SKM-1 treated with dmso at 0.1 percent for 144 hours (cell line): ENCODE measurements around the gene PTPRE.
A peak's percentile ranks its signal among the peaks of the same experiment; 100 is the strongest.

ENCODE experiments used
- DNase-seq: peaks from one replicate; lab custom pipeline; 2025; ENCODE audit not compliant: unreplicated experiment; lab: John Stamatoyannopoulos, UW

The PTPRE gene

DNA sequence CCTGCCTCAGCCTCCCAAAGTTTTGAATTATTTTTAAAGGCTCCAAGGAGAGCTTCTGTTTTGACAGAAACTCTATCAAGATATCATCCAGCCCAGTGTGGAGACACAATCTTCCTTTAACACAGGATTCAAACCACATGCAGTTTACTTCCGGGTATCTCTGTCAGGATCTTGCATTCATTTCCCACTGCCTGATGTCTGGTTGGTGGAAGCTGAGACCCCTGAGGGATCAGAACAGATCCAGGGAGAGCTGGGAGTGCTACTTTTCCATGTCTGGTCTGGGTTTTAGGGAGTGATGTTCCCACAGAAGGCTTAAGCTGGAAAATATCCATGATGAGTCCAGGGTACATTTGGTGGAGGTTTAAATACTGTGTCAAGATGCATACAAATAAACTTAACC lies 16.7 kb downstream of the PTPRE start:
- no peak for DNase-seq

DNA sequence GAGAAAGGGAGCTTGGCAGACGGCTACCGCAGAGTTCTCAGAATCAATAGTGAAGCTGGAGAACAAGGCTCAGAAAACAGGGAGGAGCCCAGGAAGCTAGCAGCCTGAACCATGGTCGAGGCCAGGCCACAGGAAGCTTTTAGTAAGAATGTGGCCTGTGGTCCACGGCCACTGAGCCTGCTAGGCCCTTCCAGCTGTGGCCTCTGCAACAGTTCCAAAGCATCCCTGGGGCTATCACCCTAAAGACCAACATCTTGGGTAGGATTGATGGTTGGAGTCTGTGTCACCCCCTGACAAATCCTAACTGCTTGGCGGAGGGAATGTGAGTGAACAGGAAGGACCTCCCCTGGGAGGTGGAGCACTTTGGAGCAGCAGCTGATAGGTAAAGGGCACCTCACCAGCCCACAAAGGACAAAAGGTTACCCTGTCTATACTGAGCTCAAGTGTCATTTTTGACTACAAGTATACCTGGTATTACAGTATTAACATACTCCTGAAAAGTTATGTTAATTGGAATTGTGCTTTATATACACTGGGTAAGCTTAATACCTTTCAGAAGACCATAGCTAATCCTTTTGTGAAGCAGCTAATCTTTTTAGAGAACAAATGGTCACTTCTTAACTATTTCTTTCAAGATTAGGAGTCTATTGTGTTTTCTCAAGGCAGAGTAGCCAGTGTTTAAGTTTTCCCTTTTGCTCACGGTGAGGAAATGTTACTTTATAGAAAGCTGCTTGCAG lies 18.7 kb downstream of the PTPRE start:
- DNase-seq = peak; percentile 7

DNA sequence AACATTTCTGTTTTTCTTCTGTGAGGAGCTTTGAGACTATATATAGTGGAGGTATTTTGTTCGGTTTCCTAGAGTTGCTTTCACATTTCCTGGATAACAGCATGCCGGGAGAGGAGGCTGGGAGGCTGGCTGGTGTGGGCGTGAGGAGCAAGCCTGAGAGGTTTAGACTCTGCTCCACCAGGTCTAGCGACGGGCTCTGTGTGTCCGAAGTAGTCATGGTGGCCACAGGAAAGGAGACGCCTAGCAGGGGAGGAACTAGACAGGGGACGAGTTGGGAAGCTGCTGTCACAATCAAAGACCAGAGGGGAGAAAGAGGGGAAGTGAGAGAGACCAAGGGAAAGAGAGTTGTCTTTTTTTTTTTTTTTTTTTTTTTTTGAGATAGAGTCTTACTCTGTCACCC lies 19.6 kb downstream of the PTPRE start:
- peak; percentile 80 for DNase-seq

DNA sequence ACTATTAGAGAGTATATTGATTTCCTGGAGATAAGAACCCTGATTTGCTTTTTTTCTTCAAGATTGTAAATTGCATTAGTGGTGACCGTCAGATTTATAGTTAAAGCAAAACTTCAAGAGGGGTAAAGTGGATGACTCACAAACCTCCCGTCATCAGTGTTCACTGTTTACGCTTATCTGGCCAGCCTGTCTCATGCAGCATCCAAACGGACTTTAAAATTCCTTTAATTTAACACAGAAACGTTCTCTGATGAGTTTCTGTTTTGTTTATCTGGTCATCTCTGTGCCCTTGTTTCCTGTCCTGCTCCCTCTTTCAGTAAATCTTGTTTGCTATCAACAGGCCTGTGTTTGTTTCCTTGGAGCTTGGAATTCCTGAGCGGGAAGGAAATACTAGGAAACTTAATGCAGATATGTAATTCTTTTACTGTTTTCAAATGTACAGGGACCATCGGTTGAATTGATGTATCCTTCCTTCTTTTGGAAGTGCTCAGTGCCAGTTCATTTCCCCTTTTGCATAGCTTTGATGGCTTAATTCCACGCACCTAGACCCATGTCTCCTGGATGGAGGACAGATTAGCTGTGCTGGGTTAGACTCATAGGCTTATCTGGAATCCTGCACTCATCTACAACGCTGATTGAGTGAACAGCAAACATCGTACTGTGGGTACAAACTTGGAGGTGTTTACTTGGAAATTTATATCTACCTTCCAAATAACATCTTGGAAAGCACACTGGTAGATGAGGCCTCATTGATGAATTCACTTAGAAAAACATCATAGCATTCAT lies 21.3 kb downstream of the PTPRE start:
- no peak for DNase-seq

DNA sequence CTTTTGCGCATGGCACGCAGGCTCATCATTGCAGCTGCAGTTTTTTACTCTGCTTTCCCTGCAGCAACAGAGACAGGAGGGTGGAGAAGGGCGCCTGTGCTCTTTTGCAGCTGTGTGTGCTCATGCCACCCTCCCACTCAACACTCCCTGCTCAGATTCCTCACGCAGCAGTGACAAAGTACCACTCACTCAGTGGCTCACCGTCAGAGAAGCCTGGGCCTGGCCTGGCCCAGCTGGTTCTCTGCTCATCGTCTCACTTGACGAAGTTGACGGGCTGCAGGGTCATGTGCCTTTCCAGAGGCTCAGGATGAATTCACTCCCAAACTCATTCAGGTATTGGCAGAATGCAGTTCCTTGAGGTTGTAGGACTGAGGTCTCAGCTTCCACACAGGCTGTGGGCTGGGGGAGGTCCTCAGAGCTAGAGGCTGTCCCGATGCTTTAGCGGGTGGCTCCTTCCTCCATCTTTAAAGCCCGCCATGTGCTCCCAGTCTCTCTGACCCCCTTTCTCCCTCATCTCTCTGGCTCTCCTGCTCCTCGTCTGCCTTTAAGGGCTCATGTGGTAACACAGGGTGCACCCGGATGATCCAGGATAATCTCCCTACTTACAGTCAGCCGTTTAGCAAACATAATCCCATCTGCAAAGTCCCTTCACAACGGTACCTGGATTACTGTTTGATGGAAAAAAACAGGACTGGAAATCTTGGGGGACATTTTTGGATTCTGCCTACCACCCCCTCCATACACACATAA lies 25.8 kb downstream of the PTPRE start:
- DNase-seq = no peak

DNA sequence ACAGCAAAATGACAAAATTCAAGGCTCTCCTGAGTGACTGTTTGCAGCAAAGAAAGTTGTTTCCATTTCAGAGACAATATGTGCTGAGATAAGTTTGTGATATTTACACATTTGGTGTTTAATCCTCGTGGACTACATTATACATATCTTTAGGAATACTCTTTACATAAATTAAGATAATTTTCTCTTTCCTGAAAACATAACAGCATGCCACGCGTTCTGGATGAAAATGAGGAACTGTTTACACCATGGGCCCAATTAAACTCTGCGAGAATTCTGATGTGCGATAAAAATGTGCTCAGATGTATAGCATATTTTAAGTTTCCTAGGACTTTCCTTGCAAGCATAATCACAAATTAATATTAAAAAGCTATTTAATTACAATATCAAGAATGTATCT lies 26.4 kb downstream of the PTPRE start:
- DNase-seq = no peak

DNA sequence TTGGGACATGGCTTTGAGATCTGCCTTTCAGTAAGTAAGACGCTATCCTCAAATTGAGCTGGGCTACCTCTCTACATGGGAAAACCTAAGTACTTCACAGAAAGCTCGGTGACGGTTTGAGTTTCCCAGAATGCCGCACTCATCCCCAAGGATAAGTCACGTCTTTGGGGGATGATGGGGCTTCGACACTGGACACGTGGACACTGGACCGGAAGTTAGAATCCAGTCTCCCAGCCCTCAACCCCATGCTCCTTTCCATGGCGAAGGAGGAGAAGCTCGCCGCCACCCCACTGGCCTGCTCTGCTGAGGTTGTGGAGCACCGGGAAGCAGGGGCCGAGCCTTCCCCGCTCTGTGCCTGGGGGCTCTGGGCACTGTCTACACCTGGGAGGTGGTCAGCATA lies 27.5 kb downstream of the PTPRE start:
- no peak for DNase-seq

DNA sequence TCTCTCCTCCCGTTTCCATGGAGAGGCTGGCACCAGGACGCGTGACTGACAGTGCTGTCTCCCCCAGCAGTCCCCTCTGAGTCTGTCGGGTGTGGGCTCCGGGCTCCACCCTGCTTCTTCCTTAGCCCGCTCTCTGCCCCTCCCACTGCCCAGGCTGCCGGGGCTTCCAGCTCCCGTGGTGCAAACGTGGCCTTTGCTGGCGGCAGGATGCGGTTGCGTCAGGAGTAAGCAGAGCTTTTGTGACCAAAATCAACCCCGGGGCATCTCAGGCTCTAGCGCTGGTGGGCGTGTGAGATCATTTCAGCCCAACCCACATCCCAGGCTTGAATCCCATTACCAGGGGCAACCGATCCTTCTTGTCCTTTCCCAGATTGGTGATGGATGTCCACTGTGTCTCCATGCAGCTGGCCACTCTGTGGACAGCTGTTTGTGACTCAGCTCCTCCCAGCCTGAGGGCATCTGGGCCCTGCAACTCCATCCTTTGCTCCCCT lies 28.2 kb downstream of the PTPRE start:
- no peak for DNase-seq

DNA sequence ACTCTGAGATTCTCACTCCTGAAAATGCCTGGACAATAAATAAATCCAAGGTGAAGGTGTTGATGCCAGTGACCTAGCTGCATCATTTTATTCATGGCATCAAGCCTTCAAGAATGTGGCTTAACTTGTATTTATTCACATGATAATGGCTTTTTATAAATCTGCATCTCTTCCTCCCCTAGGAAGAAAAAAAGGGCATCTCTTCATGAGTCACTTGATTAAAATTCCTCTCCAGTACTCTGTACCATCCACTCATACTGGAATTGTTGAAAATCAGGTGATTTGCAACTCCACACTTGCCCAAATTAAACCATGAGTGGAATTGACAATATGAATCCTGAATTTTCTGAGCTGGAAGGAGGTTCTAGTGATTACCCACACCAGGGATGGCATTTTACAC lies 30.2 kb downstream of the PTPRE start:
- no peak for DNase-seq

DNA sequence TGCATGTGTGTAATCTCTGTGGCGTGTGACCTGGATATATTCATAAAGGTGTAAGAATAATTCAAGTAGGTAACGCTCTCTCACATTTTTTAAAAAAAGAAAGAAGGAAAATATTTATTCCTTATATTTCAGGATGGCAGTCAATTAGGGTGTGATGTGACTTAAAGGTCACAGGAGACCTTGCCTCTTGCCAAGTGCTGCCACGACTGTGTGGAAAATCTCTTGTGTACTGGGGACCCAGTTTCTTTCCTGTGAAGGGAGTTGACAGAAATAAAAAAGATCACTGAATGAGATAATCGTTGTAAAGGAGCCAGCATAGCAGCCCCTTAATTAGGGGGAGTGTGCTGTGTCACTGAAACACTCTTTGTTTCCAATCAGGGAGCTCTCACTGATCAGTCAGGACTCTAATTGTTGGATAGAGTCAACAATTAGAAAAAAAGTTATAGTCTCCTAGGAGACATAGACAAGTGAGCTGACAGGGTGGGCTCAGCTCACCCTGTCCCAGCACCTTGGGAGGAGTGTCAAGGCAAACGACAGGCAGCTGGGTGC lies 31.1 kb downstream of the PTPRE start:
- DNase-seq = no peak

DNA sequence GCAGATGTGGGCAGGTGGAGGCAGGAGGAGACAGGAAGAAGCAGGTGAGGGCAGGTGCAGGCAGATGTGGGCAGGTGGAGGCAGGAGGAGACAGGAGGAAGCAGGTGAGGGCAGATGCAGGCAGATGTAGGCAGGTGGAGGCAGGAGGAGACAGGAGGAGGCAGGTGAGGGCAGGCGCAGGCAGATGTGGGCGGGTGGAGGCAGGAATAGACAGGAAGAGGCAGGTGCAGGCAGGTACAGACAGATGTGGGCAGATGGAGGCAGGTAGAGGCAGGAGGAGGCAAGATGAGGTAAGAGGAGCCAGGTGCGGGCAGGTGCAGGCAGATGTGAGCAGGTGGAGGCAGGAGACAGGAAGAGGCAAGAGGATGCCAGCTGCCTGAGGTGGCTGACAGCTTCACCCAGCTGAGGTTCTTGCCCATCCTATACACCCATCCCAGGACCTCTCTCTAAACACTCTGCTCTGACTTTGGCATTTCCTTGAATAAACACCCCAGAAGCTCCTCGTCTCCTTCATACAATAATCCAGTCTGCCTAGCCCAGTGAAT lies 33.0 kb downstream of the PTPRE start:
- no peak for DNase-seq

DNA sequence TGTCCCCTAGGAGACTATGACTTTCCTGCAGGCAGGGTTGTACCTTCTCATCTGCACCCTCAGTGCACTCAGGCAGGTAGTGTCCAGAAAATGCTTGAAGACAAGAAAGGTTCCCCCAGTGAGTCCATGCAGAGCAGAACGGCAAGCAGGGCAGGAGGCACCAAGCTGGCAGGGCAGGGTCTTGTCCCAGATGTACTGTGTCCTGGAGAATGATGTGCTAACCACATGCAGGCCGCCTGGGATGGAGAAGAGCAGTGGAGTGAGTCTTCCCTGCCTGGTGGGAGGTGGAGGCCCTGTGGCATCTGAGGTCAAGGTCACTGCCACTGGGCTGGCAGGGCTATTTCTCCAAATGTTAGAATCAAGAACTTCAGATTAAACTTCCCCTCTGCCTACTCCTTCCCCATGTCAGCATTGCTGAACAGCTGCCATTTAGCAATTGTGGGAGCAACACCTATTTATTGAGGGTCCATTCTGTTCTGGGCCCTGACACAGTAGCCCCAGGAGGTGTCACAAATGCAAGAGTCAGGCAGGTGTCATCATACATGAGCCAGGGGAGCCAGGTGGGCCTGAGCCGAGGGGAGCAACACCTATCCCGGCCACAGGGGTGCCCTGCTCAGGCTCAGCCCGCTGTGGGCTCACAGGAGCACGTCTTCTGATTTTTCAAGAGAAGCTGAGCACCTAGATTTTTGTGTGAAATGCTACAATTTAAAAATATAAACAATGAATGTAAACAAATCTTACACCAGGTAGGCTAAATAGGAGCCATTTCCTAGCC lies 34.1 kb downstream of the PTPRE start:
- DNase-seq = no peak

DNA sequence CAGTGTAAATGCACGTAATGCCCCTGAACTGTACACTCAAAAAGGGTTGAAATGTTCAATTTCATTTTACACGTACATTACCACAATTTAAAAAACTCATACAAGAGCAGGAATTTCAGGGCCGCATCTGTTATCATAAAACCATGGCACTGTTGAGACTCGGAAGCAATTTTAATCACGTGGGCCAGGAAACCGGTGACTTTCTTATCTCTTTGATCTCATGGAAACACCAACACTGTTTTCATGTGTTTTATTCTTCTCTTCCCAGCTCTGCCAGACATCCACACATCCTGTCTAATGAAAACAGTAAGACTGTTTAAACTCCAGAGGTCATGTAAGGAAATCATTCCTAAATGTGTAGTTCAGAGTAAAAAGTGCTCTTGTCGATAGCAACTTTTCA lies 35.9 kb downstream of the PTPRE start:
- no peak for DNase-seq

DNA sequence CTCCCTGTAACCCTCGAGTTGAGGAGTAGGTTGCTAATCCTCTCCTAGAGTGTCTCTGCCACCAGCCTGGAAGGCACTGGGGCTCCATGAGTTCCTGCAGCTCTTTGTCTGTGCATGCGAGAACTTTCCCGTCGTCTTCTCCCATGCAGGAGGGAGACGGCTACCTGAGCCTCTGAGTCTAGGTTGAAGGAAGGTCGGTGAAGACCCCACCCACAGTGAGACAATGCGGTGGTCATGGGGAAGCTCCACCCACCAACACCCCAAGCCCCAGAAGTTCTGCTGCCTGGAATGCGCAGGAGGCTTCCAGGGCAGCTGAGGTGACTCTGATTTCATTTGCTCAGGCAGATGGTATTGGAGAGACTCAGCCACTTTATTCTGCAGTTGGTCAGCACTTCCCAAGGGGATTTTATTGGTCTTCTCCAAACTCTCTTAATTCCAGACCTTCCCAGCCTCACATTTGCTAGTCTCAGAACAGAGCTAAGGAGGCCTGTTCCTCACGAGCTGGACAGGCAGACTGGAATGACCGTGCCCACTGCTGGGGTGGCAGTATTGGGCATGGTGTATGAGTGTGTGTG lies 36.5 kb downstream of the PTPRE start:
- DNase-seq = no peak

DNA sequence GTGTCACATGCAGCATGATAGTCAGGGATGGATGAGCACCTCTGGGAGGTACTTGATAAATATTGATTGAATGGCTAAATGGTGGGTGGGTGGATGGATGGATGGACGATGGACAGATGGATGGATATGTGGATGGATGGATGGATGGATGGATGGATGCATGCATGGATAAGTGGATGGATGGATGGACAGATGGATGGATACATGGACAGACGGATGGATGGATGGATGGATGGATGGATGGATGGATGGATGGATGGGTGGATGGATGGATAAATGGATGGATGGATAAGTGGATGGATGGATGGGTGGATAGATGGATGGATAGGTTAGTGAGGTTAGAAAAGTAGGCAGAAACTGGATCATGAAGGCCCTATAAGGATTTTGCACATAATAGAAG lies 37.4 kb downstream of the PTPRE start:
- no peak for DNase-seq

DNA sequence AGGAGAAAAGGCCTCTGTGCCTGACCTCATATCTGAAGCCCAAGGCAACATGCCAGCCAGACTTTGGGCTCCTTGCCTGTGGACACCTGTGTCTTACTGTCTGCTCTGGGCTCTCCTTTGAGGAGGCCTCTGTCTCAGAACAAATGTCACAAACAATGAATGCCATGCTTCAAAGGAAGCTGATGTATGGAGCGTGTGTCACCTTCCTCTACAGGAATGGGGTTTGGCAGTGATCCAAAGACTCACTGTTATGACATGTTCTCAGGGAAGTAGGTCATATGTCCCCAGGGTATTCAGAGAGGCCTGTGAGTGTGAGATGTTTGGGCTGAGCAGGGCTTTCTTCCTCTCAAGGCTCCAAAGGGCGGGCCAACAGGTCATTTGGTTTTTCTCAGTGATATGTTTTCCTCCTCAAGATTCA lies 38.4 kb downstream of the PTPRE start:
- DNase-seq = peak; percentile 83

DNA sequence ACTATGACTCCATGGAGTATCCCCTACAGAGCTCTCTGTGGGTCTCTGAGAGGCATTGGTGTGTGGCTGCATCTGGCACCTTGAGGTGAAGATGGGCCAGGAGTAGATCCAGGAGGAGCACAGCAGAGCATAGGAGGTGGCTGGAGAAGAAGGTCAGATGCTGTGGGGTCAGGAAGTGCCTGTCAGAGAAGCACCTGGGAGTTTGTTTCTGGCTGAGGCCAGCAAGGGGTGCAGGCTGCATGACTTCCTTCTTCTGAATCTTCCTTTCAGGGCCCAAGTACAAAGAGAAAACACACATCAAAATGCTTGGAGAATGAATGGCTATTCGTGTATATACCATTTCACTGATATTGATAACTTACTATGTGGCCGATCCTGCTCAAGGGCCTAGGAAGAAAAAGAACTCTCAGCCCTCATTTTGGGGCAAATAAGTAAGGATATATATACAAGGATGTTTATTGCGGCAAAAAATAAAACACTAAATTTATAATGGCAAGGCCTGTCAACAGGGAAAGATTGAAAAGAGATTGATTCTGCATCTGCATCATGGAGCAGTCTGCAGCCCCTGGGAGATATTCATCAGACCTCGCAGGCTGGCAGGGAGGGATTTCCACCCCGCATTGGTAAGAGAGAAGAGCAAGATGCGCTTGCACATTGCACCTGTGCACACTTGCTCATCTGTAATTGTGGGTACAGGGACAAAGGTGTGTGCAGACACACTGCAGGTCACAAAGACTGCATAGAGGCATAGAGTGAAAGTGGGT lies 39.2 kb downstream of the PTPRE start:
- DNase-seq = peak; percentile 29

DNA sequence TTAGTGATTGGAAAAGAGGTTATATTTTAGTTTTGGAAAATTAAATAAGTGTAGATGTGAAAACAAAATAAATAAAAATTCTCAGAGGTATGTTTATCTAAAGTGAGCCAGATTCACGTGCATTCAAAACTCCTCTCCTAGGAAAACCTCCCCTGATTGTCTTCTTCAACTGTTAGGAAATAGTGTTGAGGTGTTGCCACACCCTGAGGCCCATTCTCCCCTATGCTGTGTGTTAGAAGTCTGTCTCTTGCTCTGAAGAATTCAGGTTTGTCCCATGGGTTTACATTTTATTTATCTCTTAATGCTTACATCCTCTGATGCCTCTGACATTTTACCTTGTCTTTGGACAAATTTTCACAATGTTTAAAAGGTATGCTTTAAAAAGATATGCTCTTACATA lies 40.3 kb downstream of the PTPRE start:
- peak; percentile 55 for DNase-seq

DNA sequence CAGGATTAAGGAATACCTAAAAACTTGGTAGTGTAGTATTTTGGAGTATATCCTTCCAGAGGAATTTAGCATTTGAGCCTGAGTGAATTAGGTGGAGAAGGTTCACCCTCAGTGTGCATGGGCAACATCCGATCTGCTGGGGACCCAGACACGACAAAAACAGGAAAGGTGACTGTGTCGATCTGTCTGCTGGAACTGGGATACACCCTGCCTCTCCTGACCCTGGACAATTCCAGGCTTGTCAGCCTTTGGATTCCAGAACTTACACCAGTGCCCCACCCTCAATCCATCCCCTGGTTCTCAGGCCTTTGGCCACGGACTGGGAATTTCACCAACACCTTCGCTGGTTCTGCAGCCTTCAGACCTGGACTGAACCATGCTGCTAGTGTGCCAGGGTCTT lies 41.9 kb downstream of the PTPRE start:
- no peak for DNase-seq
